ENCODE results near the gene C6orf163.

The C6orf163 gene

GRCh38 chr6:87334683-87335082, 9.9 kb upstream of the C6orf163 start:
- no peak for DNase-seq
- H3K36me3 ChIP-seq (ENCODE audit: control insufficient read depth in 1 of 2, insufficient read depth in 2 of 2, low read depth in 1 of 2, low read length in 2 of 2), result no peaks in the 10 kb centered on the region
- H2AFZ ChIP-seq (ENCODE audit: low read depth, low read length), result no peak overlapping the region
- no peaks in the 10 kb centered on the region for H3K9me3 ChIP-seq (ENCODE audit: control insufficient read depth, low read length)
- H3K4ac ChIP-seq (ENCODE audit: low read depth in 1 of 2, low read length in 2 of 2), result no peak overlapping the region
- 89% methylated on average over 1 of the region's 1 CpG for WGBS
- no peak overlapping the region for H4K8ac ChIP-seq (ENCODE audit: low read length)
- no peak overlapping the region for H2BK12ac ChIP-seq (ENCODE audit: low read length in 2 of 2)
- no peak overlapping the region for H3K14ac ChIP-seq (ENCODE audit: low read length in 2 of 2)
- no peak overlapping the region for H4K91ac ChIP-seq (ENCODE audit: low read length)
- H3K79me1 ChIP-seq (replicated peaks; ENCODE audit: low read length, poor library complexity, severe bottlenecking), result peaks cover 19% of the 10 kb centered on the region
- no peak overlapping the region for H2AK5ac ChIP-seq (ENCODE audit: low read length, severe bottlenecking)
- no peak overlapping the region for H2BK120ac ChIP-seq (ENCODE audit: low read depth, low read length)
- no peak overlapping the region for H3K27ac ChIP-seq (ENCODE audit: low read length, poor library complexity, severe bottlenecking)
- H3K18ac ChIP-seq (ENCODE audit: low read depth in 1 of 2, low read length in 2 of 2), result no peak overlapping the region
- peaks cover 1% of the 10 kb centered on the region for H3K4me1 ChIP-seq (ENCODE audit: control insufficient read depth, insufficient read depth, low read depth, low read length)
- no peaks in the 10 kb centered on the region for H3K27me3 ChIP-seq (ENCODE audit: control insufficient read depth in 1 of 2, insufficient read depth in 1 of 2, low read length in 2 of 2)
- H3K23ac ChIP-seq (ENCODE audit: low read length in 2 of 2), result no peak overlapping the region
- H3K4me3 ChIP-seq (ENCODE audit: insufficient read depth in 1 of 2, low read depth in 1 of 2, low read length in 2 of 2), result peak overlapping the region in 1 of 2 experiments; percentile 19
- H3K9ac ChIP-seq (ENCODE audit: low read length), result no peak overlapping the region
- no peak overlapping the region for H2BK15ac ChIP-seq (ENCODE audit: low read depth, poor library complexity, severe bottlenecking)
- H3K4me2 ChIP-seq (ENCODE audit: low read length, poor library complexity, severe bottlenecking), result no peak overlapping the region
- H2BK5ac ChIP-seq (ENCODE audit: low read depth, low read length, poor library complexity, severe bottlenecking), result no peak overlapping the region

- Histone ChIP-seq H2AK5ac (ENCODE audit: low read length, severe bottlenecking) (no peak overlapping the region), H4K8ac (ENCODE audit: low read length) (no peak overlapping the region), H2BK120ac (ENCODE audit: low read depth, low read length) (no peak overlapping the region), H3K4ac (ENCODE audit: low read depth in 1 of 2, low read length in 2 of 2) (no peak overlapping the region), H3K23ac (ENCODE audit: low read length in 2 of 2) (no peak overlapping the region), H3K27ac (ENCODE audit: low read length, poor library complexity, severe bottlenecking) (no peak overlapping the region), H3K79me1 (replicated peaks; ENCODE audit: low read length, poor library complexity, severe bottlenecking) (peaks cover 19% of the 10 kb centered on the region), H3K9me3 (ENCODE audit: control insufficient read depth, low read length) (no peaks in the 10 kb centered on the region), H3K4me2 (ENCODE audit: low read length, poor library complexity, severe bottlenecking) (no peak overlapping the region), H4K91ac (ENCODE audit: low read length) (no peak overlapping the region), H3K18ac (ENCODE audit: low read depth in 1 of 2, low read length in 2 of 2) (no peak overlapping the region), H2AFZ (ENCODE audit: low read depth, low read length) (no peak overlapping the region), H3K9ac (ENCODE audit: low read length) (no peak overlapping the region), H2BK15ac (ENCODE audit: low read depth, poor library complexity, severe bottlenecking) (no peak overlapping the region), H3K4me1 (ENCODE audit: control insufficient read depth, insufficient read depth, low read depth, low read length) (peaks cover 1% of the 10 kb centered on the region), H2BK12ac (ENCODE audit: low read length in 2 of 2) (no peak overlapping the region), H3K27me3 (ENCODE audit: control insufficient read depth in 1 of 2, insufficient read depth in 1 of 2, low read length in 2 of 2) (no peaks in the 10 kb centered on the region), H3K14ac (ENCODE audit: low read length in 2 of 2) (no peak overlapping the region), H3K4me3 (ENCODE audit: insufficient read depth in 1 of 2, low read depth in 1 of 2, low read length in 2 of 2) (no peak overlapping the region), H3K36me3 (ENCODE audit: control insufficient read depth in 1 of 2, insufficient read depth in 2 of 2, low read depth in 1 of 2, low read length in 2 of 2) (no peaks in the 10 kb centered on the region), H2BK5ac (ENCODE audit: low read depth, low read length, poor library complexity, severe bottlenecking) (no peak overlapping the region)
- no peak for DNase-seq
- 72% methylated on average over 1 of the region's 4 CpGs for WGBS
These were observed 8.2 kb upstream of the C6orf163 start for GRCh38 chr6:87336367-87336766.

GRCh38 chr6:87340230-87340629, 4.4 kb upstream of the C6orf163 start:
- Histone ChIP-seq H3K9me3 (ENCODE audit: control insufficient read depth, low read length) (no peaks in the 10 kb centered on the region), H2AFZ (ENCODE audit: low read depth, low read length) (no peak overlapping the region), H3K4me3 (ENCODE audit: insufficient read depth in 1 of 2, low read depth in 1 of 2, low read length in 2 of 2) (no peak overlapping the region), H3K4ac (ENCODE audit: low read depth in 1 of 2, low read length in 2 of 2) (no peak overlapping the region), H2AK5ac (ENCODE audit: low read length, severe bottlenecking) (no peak overlapping the region), H3K4me2 (ENCODE audit: low read length, poor library complexity, severe bottlenecking) (no peak overlapping the region), H3K18ac (ENCODE audit: low read depth in 1 of 2, low read length in 2 of 2) (no peak overlapping the region), H3K9ac (ENCODE audit: low read length) (no peak overlapping the region), H3K36me3 (ENCODE audit: control insufficient read depth in 1 of 2, insufficient read depth in 2 of 2, low read depth in 1 of 2, low read length in 2 of 2) (peaks cover 0 to 2% of the 10 kb centered on the region in 2 experiments), H3K23ac (ENCODE audit: low read length in 2 of 2) (no peak overlapping the region), H4K8ac (ENCODE audit: low read length) (no peak overlapping the region), H2BK120ac (ENCODE audit: low read depth, low read length) (no peak overlapping the region), H3K27me3 (ENCODE audit: control insufficient read depth in 1 of 2, insufficient read depth in 1 of 2, low read length in 2 of 2) (no peaks in the 10 kb centered on the region), H3K4me1 (ENCODE audit: control insufficient read depth, insufficient read depth, low read depth, low read length) (peaks cover 1% of the 10 kb centered on the region), H3K27ac (ENCODE audit: low read length, poor library complexity, severe bottlenecking) (no peak overlapping the region), H3K79me1 (replicated peaks; ENCODE audit: low read length, poor library complexity, severe bottlenecking) (peaks cover 14% of the 10 kb centered on the region), H2BK12ac (ENCODE audit: low read length in 2 of 2) (no peak overlapping the region), H2BK5ac (ENCODE audit: low read depth, low read length, poor library complexity, severe bottlenecking) (no peak overlapping the region), H2BK15ac (ENCODE audit: low read depth, poor library complexity, severe bottlenecking) (no peak overlapping the region), H3K14ac (ENCODE audit: low read length in 2 of 2) (no peak overlapping the region), H4K91ac (ENCODE audit: low read length) (no peak overlapping the region)
- DNase-seq, result no peak
- WGBS, result 100% methylated on average over 1 of the region's 4 CpGs

- Histone ChIP-seq H4K91ac (ENCODE audit: low read length) (no peak overlapping the region), H4K8ac (ENCODE audit: low read length) (no peak overlapping the region), H2BK15ac (ENCODE audit: low read depth, poor library complexity, severe bottlenecking) (no peak overlapping the region), H3K4me3 (ENCODE audit: insufficient read depth in 1 of 2, low read depth in 1 of 2, low read length in 2 of 2) (no peak overlapping the region), H2AFZ (ENCODE audit: low read depth, low read length) (no peak overlapping the region), H3K4me2 (ENCODE audit: low read length, poor library complexity, severe bottlenecking) (no peak overlapping the region), H3K4me1 (ENCODE audit: control insufficient read depth, insufficient read depth, low read depth, low read length) (peaks cover 1% of the 10 kb centered on the region), H3K23ac (ENCODE audit: low read length in 2 of 2) (no peak overlapping the region), H3K9ac (ENCODE audit: low read length) (no peak overlapping the region), H2AK5ac (ENCODE audit: low read length, severe bottlenecking) (no peak overlapping the region), H3K27me3 (ENCODE audit: control insufficient read depth in 1 of 2, insufficient read depth in 1 of 2, low read length in 2 of 2) (no peaks in the 10 kb centered on the region), H3K27ac (ENCODE audit: low read length, poor library complexity, severe bottlenecking) (no peak overlapping the region), H3K18ac (ENCODE audit: low read depth in 1 of 2, low read length in 2 of 2) (no peak overlapping the region), H2BK5ac (ENCODE audit: low read depth, low read length, poor library complexity, severe bottlenecking) (no peak overlapping the region), H3K4ac (ENCODE audit: low read depth in 1 of 2, low read length in 2 of 2) (no peak overlapping the region), H3K36me3 (ENCODE audit: control insufficient read depth in 1 of 2, insufficient read depth in 2 of 2, low read depth in 1 of 2, low read length in 2 of 2) (peaks cover 0 to 4% of the 10 kb centered on the region in 2 experiments), H2BK12ac (ENCODE audit: low read length in 2 of 2) (no peak overlapping the region), H3K9me3 (ENCODE audit: control insufficient read depth, low read length) (no peaks in the 10 kb centered on the region), H3K79me1 (replicated peaks; ENCODE audit: low read length, poor library complexity, severe bottlenecking) (peaks cover 11% of the 10 kb centered on the region), H3K14ac (ENCODE audit: low read length in 2 of 2) (no peak overlapping the region), H2BK120ac (ENCODE audit: low read depth, low read length) (no peak overlapping the region)
- no peak for DNase-seq
- 80% methylated on average over 2 of the region's 2 CpGs for WGBS
These were observed 3.5 kb upstream of the C6orf163 start for GRCh38 chr6:87341158-87341557.
